GM10248 (cell line): ENCODE results near the gene SCTR.

Source experiments
- CTCF ChIA-PET: fragments of 300-600 bp; sonication (Branson Sonifier 250); formaldehyde crosslinking; extraction: SDS; loops from one replicate; lab custom pipeline; 2021; ENCODE audit warnings: antibody characterized with exemption; lab: Yijun Ruan, JAX
- POLR2A ChIA-PET: fragments of 350-650 bp; sonication (Branson Sonifier 250); formaldehyde crosslinking; extraction: SDS; loops from one replicate; lab custom pipeline; 2020; ENCODE audit warnings: antibody characterized with exemption; lab: Yijun Ruan, JAX
- DNase-seq: peaks from one replicate; pipeline ENCODE4 v3.0.0; 2012; ENCODE audit errors: extremely low spot score
- TF ChIP-seq, protein P1 (sequence below): IDR thresholded peaks from 2 replicates; pipeline ENCODE4 v1.5.1; 2012; ENCODE audit warnings: mild to moderate bottlenecking, low read depth; ENCODE audit errors: extremely low read depth, missing control alignments, control extremely low read depth

The SCTR gene

DNA sequence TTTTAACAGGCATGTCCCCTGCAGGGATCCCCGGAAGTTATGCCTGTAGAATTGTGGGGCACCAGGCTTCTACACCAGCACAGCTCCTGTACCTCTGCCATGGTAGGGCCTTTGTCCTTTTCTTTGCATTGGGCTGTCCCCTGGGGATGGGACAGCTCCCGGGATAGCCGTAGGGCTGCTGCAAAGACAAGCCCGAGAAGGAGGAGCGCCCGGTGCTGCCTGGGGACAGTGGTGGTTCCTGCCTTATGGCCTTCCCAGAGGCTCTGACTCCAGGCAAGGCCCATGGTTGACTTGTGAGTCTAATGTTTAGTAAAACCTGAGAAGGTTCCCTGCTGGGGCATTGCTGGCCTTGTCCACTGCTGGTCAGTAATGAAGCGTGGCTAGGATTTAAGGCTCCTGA is 61.7 kb downstream of the SCTR start:
- ChIA-PET POLR2A (no interaction called here), CTCF (interaction anchor here (1.3 to 2.5 kb wide), 3 partner anchors 8 to 14 kb away, joined by 4 to 8 read pairs (median 5); no protein-coding TSS in a partner anchor)
- TF ChIP-seq, protein P1, sequence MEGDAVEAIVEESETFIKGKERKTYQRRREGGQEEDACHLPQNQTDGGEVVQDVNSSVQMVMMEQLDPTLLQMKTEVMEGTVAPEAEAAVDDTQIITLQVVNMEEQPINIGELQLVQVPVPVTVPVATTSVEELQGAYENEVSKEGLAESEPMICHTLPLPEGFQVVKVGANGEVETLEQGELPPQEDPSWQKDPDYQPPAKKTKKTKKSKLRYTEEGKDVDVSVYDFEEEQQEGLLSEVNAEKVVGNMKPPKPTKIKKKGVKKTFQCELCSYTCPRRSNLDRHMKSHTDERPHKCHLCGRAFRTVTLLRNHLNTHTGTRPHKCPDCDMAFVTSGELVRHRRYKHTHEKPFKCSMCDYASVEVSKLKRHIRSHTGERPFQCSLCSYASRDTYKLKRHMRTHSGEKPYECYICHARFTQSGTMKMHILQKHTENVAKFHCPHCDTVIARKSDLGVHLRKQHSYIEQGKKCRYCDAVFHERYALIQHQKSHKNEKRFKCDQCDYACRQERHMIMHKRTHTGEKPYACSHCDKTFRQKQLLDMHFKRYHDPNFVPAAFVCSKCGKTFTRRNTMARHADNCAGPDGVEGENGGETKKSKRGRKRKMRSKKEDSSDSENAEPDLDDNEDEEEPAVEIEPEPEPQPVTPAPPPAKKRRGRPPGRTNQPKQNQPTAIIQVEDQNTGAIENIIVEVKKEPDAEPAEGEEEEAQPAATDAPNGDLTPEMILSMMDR = no peak

DNA sequence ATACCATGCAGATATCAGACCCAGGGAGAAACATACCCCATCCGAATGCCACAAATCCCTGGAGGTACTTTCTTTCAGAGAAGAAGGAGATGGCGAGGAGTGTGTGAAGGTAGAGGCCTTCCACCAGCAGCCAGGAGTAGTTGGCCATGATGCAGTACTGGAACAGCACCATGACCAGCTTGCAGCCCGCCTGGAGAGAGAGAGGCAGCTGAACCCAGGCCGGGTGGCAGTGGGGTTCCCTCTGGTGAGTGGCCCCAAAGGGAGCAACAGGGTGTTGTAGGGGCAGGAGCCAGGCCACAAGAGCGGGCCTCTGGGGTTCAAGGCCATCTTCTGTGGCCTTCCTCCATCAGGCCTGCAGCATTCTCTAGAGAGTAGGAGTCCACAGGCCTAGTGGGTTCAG is 62.5 kb downstream of the SCTR start:
- ChIA-PET CTCF (interaction anchor here (0.6 to 2.5 kb wide), 6 partner anchors 9 to 56 kb away, joined by 3 to 8 read pairs (median 4); partner anchors contain the start of gene TMEM37), POLR2A (no interaction called here)
- DNase-seq = no peak
- TF ChIP-seq, protein P1 = no peak

More for the DNA sequence above, 61.7 kb downstream of the SCTR start:
- no peak for DNase-seq

DNA sequence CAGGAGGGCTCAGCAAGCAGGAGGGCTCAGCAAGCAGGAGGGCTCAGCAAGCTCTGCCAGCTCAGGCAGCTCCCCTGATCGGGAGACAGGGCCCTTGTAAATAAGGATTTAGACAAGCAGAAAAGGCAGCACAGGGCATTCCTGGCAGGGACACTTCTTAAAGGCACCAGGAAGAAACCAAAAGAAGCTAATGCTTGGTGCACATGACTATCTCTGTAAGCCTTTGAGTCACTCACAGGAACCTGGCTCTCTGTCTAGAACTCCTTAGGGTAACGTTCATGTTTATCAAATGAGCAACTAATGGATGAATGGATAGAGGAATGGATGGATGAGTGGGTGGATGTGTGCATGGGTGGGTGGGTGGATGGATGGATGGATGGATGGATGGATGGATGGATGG is 64.2 kb downstream of the SCTR start:
- CTCF ChIA-PET = interaction anchor here (0.6 to 4.3 kb wide), 4 partner anchors 9 to 52 kb away, joined by 4 to 25 read pairs (median 6); no protein-coding TSS in a partner anchor
- POLR2A ChIA-PET = no interaction called here
- no peak for DNase-seq
- TF ChIP-seq, protein P1 = no peak

DNA sequence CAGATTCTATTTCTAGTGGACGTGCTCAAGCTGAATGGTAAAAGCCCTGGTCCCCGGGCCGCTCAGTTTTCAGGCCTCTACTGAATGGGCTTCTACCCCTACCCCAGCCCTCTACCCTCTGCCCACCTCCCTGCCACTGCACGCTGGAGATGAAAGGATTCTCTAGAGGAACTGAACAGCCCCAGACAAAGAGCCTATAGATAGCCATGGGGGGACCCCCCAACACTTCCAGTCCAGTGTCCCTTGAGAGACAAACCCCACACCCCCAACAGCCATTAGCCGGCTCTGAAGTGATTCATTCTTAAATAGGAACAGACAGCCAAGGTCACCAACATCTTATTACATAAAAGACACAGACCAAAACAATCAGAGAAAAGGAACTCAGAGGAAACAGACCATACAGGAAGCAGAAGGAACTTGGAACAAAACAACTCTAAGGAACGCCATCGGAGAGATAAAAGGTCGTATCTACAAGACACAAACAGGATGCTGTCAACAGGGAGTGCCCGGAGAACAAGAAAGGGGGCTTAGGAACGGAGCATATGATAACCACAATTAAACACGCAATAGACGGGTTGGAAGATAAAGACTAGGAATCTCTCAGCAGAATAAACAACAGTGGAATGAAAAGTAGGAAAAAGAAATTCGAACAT is 69.1 kb downstream of the SCTR start:
- POLR2A ChIA-PET = no interaction called here
- no peak for DNase-seq
- TF ChIP-seq, protein P1 = no peak
- CTCF ChIA-PET = interaction anchor here (0.8 kb wide), 1 partner anchor 9 kb away, joined by 3 read pairs; no protein-coding TSS in a partner anchor

DNA sequence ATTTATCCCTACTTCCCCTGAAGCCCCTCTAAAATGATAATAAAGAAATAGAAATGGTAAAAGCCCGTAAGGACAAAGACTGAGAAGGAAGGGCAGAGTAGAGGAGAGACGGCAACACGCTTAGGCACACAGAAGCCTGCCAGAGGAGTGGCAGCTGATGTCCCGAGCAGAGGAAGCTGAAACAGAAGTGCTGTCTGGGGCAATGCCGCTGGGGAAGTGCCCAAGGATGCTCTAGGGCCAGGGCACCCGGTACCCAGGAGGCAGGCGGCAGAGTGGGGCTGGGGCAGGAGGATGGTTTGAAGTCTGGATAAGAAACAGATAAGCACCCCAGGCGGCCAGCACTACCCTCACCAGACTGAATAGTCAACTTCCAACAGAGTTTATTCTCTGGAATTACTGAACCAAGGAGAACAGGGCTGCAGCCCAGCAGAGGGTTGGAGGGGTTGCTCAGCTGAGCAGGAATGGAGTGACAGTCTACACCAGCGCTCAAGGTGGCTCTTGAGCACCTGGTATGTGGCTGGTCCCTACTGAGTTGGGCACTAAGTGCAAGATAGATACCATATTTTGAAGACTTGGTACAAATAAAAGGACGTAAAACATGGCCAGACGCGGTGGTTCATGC is 70.2 kb downstream of the SCTR start:
- POLR2A ChIA-PET = no interaction called here
- CTCF ChIA-PET = interaction anchor here (0.8 kb wide), 1 partner anchor 8 kb away, joined by 3 read pairs; no protein-coding TSS in a partner anchor
- no peak for DNase-seq
- TF ChIP-seq, protein P1 = no peak

DNA sequence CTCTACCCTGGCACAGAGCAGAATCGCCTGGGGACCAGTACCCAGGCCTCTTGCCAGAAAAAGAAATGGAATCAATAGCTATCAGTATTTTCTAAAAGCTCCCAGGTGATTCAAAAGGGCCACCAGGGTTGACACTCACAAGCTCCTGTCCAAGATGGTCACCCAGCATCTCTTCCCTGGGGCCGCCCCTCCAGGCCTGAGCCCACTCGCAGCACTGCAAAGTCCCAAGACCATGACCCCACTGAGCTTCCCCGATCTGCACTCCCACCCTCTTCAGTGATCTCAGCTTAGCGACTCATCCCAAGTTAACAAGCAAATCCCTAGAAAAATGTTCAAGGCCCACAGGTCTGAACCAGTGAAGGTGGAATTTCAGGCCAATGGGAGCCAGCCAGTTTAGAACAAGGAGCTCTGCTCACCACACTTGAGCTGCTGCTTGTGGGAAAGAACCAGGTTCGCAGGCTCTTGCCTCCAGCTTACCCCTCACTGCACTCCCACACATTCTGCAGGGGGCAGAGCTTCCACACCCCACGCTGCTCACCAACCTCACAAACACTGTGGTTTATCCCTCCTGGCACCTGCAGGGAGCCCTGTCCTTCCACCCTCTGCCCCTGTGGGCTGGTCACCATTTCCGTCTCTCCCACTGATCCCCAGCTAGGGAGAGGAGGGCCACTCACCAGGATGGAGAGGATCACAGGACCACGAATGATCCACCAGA is 72.8 kb downstream of the SCTR start:
- CTCF ChIA-PET = interaction anchor here (0.9 to 3.7 kb wide), 9 partner anchors 8 to 42 kb away, joined by 3 to 23 read pairs (median 4); no protein-coding TSS in a partner anchor
- TF ChIP-seq, protein P1 = no peak
- DNase-seq = no peak
- POLR2A ChIA-PET = no interaction called here
